Gastroesophageal sphincter (tissue), 4 donors: ENCODE data around the gene MGRN1. TPM values are rescaled to one million over a fixed set of nuclear protein-coding genes. Genes with fewer than 3 reads are reported as not detected.

Experiments used
- ATAC-seq: fragments of 150-250 bp; one replicate; pipeline ENCODE4 v1.9.1; 2016; ENCODE audit warnings: mild to moderate bottlenecking, moderate library complexity
- H3K27ac ChIP-seq, 4 donors: fragments of 200-600 bp; sonication (generic) in 3 of 4; 1 replicate in 3 of 4; 2 replicates in 1 of 4; pipeline ENCODE4 v1.5.1; 2016 to 2019
- H3K27me3 ChIP-seq: fragments of 200-600 bp; sonication (generic); one replicate; pipeline ENCODE4 v1.5.1; 2019
- H3K36me3 ChIP-seq, 2 donors: fragments of 200-600 bp; sonication (generic); one replicate each; pipeline ENCODE4 v1.5.1; 2019; ENCODE audit warnings: control low read depth in 1 of 2
- H3K4me1 ChIP-seq, 3 donors: fragments of 200-600 bp; sonication (generic); 1 replicate in 2 of 3; 2 replicates in 1 of 3; pipeline ENCODE4 v1.5.1; 2016 to 2019; ENCODE audit warnings: control low read depth in 2 of 3
- H3K4me3 ChIP-seq, 2 donors: fragments of 200-600 bp; sonication (generic); one replicate each; pipeline ENCODE4 v1.5.1; 2019; ENCODE audit warnings: mild to moderate bottlenecking in 1 of 2, moderate library complexity in 1 of 2
- H3K9me3 ChIP-seq, 3 donors: fragments of 200-600 bp; sonication (generic); one replicate each; pipeline ENCODE4 v1.5.1; 2017 to 2019; ENCODE audit warnings: control low read depth in 2 of 3
- CTCF ChIP-seq, 4 experiments: fragments of 200-600 bp in 2 of 4; fragments of 450-650 bp in 2 of 4; sonication (generic) in 1 of 4; IDR thresholded peaks; one replicate each; pipeline ENCODE4 v1.5.1; 2017 to 2019; ENCODE audit warnings: antibody characterized with exemption in 4 of 4, mild to moderate bottlenecking in 2 of 4, moderate library complexity in 2 of 4
- EP300 ChIP-seq: sonication (generic); formaldehyde crosslinking; IDR thresholded peaks from one replicate; pipeline ENCODE4 v1.6.1; 2017; ENCODE audit warnings: antibody characterized with exemption, mild to moderate bottlenecking
- POLR2A ChIP-seq, 2 donors: fragments of 450-650 bp; IDR thresholded peaks; one replicate each; pipeline ENCODE4 v1.6.1; 2017; ENCODE audit warnings: antibody characterized with exemption in 2 of 2, mild to moderate bottlenecking in 2 of 2, moderate library complexity in 1 of 2
- POLR2AphosphoS5 ChIP-seq: sonication (generic); formaldehyde crosslinking; IDR thresholded peaks from one replicate; pipeline ENCODE4 v1.6.1; 2017; ENCODE audit warnings: antibody characterized with exemption
- WGBS, 2 donors: methylation state at CpG; one replicate each; pipeline ENCODE4 v1.1.5; 2018; ENCODE audit warnings: low coverage in 1 of 2; 5-methylcytosine and 5-hydroxymethylcytosine counted together
- total RNA-seq, 4 donors: library from RNA; depleted of rRNA; stranded (reverse); fragments of >200 nt; gene quantifications; one replicate each; pipeline ENCODE4 v1.1.0, GENCODE V29; 2016

Gene MGRN1
- total RNA-seq, 4 donors from 2014 or later = 29.2 to 67.0 (median 40.5) TPM

DNA sequence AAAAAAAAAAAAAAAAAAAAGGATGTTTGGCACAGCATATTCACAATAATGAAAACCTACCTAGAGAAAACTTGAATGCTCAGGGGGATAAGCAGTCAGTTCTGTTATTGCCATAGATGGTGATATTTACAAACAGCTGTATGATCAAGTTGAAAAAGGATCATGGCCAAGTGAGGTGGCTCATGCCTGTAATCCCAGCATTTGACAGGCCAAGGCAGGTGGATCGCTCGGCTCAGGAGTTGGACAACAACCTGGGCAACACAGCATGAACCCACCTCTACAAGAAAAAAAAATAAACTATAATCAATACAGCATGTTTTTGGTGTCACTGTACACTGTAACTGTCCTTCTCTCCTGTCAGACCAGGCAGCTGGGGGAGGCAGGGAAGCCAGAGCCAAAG is 90.4 kb downstream of the MGRN1 start:
- peaks cover 0 to 87% of the 10 kb centered on the region in 2 donors for H3K36me3 ChIP-seq
- no peaks in the 10 kb centered on the region for H3K4me1 ChIP-seq

GRCh38 chr16:4718466-4718865 is 93.8 kb downstream of the MGRN1 start:
- Histone ChIP-seq H3K4me3 (no peak overlapping the region), H3K4me1 (no peaks in the 10 kb centered on the region), H3K27me3 (no peaks in the 10 kb centered on the region), H3K9me3 (no peaks in the 10 kb centered on the region), H3K27ac (no peak overlapping the region), H3K36me3 (peaks cover 0 to 74% of the 10 kb centered on the region in 2 donors)
- WGBS, 2 donors = 70 to 75% methylated on average over 3 to 4 of the region's 5 CpGs
- no peak for TF ChIP-seq POLR2A (IDR thresholded peaks at IDR 0.05)
- TF ChIP-seq CTCF (IDR thresholded peaks at IDR 0.05) = no peak
- no peak for TF ChIP-seq POLR2AphosphoS5
- TF ChIP-seq EP300 = no peak
- no peak for ATAC-seq

More for the DNA sequence above, 90.4 kb downstream of the MGRN1 start:
- H3K27me3 ChIP-seq = no peaks in the 10 kb centered on the region
- ATAC-seq = no peak
- WGBS, 2 donors = 76 to 89% methylated on average over 2 of the region's 2 CpGs
- H3K9me3 ChIP-seq = no peaks in the 10 kb centered on the region
- no peak overlapping the region for H3K27ac ChIP-seq
- H3K4me3 ChIP-seq = no peak overlapping the region
- TF ChIP-seq CTCF (IDR thresholded peaks at IDR 0.05) (no peak), POLR2AphosphoS5 (no peak), POLR2A (IDR thresholded peaks at IDR 0.05) (no peak), EP300 (no peak)

GRCh38 chr16:4723071-4723767 is 98.6 kb downstream of the MGRN1 start:
- Histone ChIP-seq H3K36me3 (peaks cover 0 to 85% of the 10 kb centered on the region in 2 donors), H3K4me1 (no peaks in the 10 kb centered on the region), H3K9me3 (no peaks in the 10 kb centered on the region), H3K4me3 (no peak overlapping the region), H3K27me3 (no peaks in the 10 kb centered on the region), H3K27ac (no peak overlapping the region)
- 86 to 98% methylated on average over 12 to 14 of the region's 14 CpGs for WGBS, 2 donors
- ATAC-seq = no peak
- no peak for TF ChIP-seq EP300
- TF ChIP-seq CTCF (IDR thresholded peaks at IDR 0.05) = no peak
- no peak for TF ChIP-seq POLR2A (IDR thresholded peaks at IDR 0.05)
- TF ChIP-seq POLR2AphosphoS5 = no peak

DNA sequence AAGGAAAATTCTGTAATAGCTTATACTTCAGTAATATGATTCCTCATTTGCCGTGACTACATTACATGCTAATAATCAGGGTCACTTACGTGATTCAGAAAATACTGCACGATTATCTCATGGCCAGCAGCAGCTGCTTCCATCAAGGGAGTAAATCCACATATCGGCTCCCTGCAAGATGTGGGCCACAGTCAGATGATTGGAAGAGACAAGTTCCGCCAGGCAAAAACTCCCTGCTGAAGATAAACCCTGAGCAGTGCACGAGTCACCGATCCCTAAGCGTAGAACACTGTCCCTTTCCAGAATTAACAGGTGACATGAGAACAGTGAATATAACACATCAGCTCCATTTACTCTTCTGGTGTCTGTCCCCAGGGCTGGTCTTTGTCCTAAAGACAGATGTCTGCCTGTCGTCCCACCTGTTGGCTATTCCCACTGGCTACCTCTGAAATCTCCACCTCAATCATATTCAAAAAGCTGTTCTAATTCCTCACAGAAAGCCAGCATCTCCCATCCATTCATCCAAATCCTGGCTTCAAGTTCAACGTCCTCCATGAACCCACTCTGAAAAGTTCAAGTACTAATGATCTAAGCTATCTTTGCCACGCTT is 100.1 kb downstream of the MGRN1 start:
- 84 to 88% methylated on average over 10 to 11 of the region's 11 CpGs for WGBS, 2 donors
- no peak for ATAC-seq
- Histone ChIP-seq H3K27me3 (no peaks in the 10 kb centered on the region), H3K9me3 (no peaks in the 10 kb centered on the region), H3K36me3 (peaks cover 0 to 85% of the 10 kb centered on the region in 2 donors), H3K4me1 (no peaks in the 10 kb centered on the region), H3K4me3 (no peak overlapping the region), H3K27ac (no peak overlapping the region)
- TF ChIP-seq CTCF (IDR thresholded peaks at IDR 0.05) = no peak
- no peak for TF ChIP-seq EP300
- no peak for TF ChIP-seq POLR2AphosphoS5
- TF ChIP-seq POLR2A (IDR thresholded peaks at IDR 0.05) = no peak

GRCh38 chr16:4726616-4727015 is 102.0 kb downstream of the MGRN1 start:
- ATAC-seq = no peak
- no CpG with 5 or more reads among the region's 18 CpGs for WGBS, 2 donors
- H3K9me3 ChIP-seq = no peaks in the 10 kb centered on the region

More at GRCh38 chr16:4726616-4727015, 102.0 kb downstream of the MGRN1 start:
- peaks cover 0 to 99% of the 10 kb centered on the region in 2 donors for H3K36me3 ChIP-seq
- no peak overlapping the region for H3K27ac ChIP-seq
- no peak overlapping the region for H3K4me3 ChIP-seq
- TF ChIP-seq POLR2A (IDR thresholded peaks at IDR 0.05) (no peak), CTCF (IDR thresholded peaks at IDR 0.05) (no peak), EP300 (no peak), POLR2AphosphoS5 (no peak)
- no peaks in the 10 kb centered on the region for H3K4me1 ChIP-seq
- no peaks in the 10 kb centered on the region for H3K27me3 ChIP-seq
